ENCODE data around the gene CFAP99.

- TF ChIP-seq EZH2 (IDR thresholded peaks at IDR 0.05; ENCODE audit: low read depth, low read length, severe bottlenecking), result no peak
- TF ChIP-seq RNF2 (IDR thresholded peaks at IDR 0.05; ENCODE audit: borderline replicate concordance, low read depth, low read length, missing control alignments, poor library complexity, severe bottlenecking), result no peak
- no peak for TF ChIP-seq MAFK (IDR thresholded peaks at IDR 0.05; ENCODE audit: low read depth, low read length)
- no peak for TF ChIP-seq EGR1 (IDR thresholded peaks at IDR 0.05; ENCODE audit: borderline replicate concordance, low read depth, low read length)
- no peak for TF ChIP-seq BRCA1 (IDR thresholded peaks at IDR 0.05; ENCODE audit: low read depth, low read length)
- TF ChIP-seq, protein P1, sequence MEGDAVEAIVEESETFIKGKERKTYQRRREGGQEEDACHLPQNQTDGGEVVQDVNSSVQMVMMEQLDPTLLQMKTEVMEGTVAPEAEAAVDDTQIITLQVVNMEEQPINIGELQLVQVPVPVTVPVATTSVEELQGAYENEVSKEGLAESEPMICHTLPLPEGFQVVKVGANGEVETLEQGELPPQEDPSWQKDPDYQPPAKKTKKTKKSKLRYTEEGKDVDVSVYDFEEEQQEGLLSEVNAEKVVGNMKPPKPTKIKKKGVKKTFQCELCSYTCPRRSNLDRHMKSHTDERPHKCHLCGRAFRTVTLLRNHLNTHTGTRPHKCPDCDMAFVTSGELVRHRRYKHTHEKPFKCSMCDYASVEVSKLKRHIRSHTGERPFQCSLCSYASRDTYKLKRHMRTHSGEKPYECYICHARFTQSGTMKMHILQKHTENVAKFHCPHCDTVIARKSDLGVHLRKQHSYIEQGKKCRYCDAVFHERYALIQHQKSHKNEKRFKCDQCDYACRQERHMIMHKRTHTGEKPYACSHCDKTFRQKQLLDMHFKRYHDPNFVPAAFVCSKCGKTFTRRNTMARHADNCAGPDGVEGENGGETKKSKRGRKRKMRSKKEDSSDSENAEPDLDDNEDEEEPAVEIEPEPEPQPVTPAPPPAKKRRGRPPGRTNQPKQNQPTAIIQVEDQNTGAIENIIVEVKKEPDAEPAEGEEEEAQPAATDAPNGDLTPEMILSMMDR (IDR thresholded peaks at IDR 0.05; ENCODE audit: control extremely low read depth in 1 of 3, insufficient read depth in 1 of 3, low read depth in 1 of 3, low read length in 3 of 3), result no peak
- TF ChIP-seq KDM5A (IDR thresholded peaks at IDR 0.05; ENCODE audit: low read length), result no peak
- TF ChIP-seq POLR2AphosphoS5 (IDR thresholded peaks at IDR 0.05; ENCODE audit: low read depth, low read length), result no peak
Measured at GRCh38 chr4:2386717-2387116, 32.0 kb upstream of the CFAP99 start.

All from H1 (cell line).